GM12878 (cell line): ENCODE measurements around the gene DCST1. TPM values are rescaled to one million over a fixed set of nuclear protein-coding genes. Genes with fewer than 3 reads are reported as not detected.

Experiments
- ATAC-seq: fragments of 200-7000 bp; cut with Tn5 transposase; 3 replicates; pipeline ENCODE4 v1.9.1; 2020; ENCODE audit warnings: mild to moderate bottlenecking, moderate library complexity
- BruUV-seq: library from RNA; stranded (reverse); fragments of 400-500 nt; replicated peaks from 2 replicates; lab custom pipeline; 2021; lab: Mats Ljungman, UMichigan
- CTCF ChIA-PET: fragments of 300-600 bp; sonication (Branson Sonifier 250); formaldehyde crosslinking; extraction: SDS; loops from one replicate; lab custom pipeline; 2021; ENCODE audit warnings: inconsistent platforms; lab: Yijun Ruan, JAX
- POLR2A ChIA-PET: fragments of 350-600 bp; formaldehyde crosslinking; extraction: SDS; loops from one replicate; lab custom pipeline; 2021; ENCODE audit warnings: inconsistent platforms; lab: Charles Lee
- RAD21 ChIA-PET: fragments of 300-600 bp; sonication (Branson Sonifier 250); formaldehyde crosslinking; loops from one replicate; lab custom pipeline; 2023; ENCODE audit warnings: antibody characterized with exemption; ENCODE audit not compliant: unreplicated experiment; lab: Charles Lee
- SMC1A ChIA-PET: fragments of 300-600 bp; sonication (Branson Sonifier 250); formaldehyde crosslinking; loops from one replicate; lab custom pipeline; 2023; ENCODE audit not compliant: unreplicated experiment, uncharacterized antibody; lab: Charles Lee
- DNase-seq: peaks from one replicate; pipeline ENCODE4 v3.0.0-alpha.2; 2011; ENCODE audit warnings: low read depth, low spot score
- FAIRE-seq: peaks from 3 replicates; lab custom pipeline; 2011; peaks lifted over from hg19 to GRCh38; lab: Jason Lieb, UNC
- H2AFZ ChIP-seq: 2 replicates; pipeline ENCODE4 v1.6.0; 2011; ENCODE audit warnings: low read depth, low read length, control low read depth; ENCODE audit not compliant: control insufficient read depth
- H3K27ac ChIP-seq: 2 replicates; pipeline ENCODE4 v1.5.1; 2011; ENCODE audit warnings: control low read depth; ENCODE audit not compliant: control insufficient read depth, insufficient read depth
- H3K27me3 ChIP-seq, 2 experiments: replicated peaks in 1 of 2; 2 replicates each; pipeline versions ENCODE4 v1.6.0 to v1.6.1; 2011; ENCODE audit warnings: low read length in 1 of 2; ENCODE audit not compliant: control insufficient read depth in 2 of 2, insufficient read depth in 2 of 2
- H3K36me3 ChIP-seq, 2 experiments: 2 replicates each; pipeline ENCODE4 v1.5.1; 2011; ENCODE audit warnings: low read length in 1 of 2; ENCODE audit not compliant: control insufficient read depth in 2 of 2, insufficient read depth in 2 of 2
- H3K4me1 ChIP-seq: 2 replicates; pipeline ENCODE4 v1.6.1; 2011; ENCODE audit warnings: mild to moderate bottlenecking, low read length, moderate library complexity, mixed read lengths; ENCODE audit not compliant: control insufficient read depth, insufficient read depth
- H3K4me2 ChIP-seq: 2 replicates; pipeline ENCODE4 v1.6.0; 2011; ENCODE audit warnings: control low read depth; ENCODE audit not compliant: control insufficient read depth, insufficient read depth
- H3K4me3 ChIP-seq: fragments of 200-600 bp; sonication (generic); 2 replicates; pipeline ENCODE4 v1.5.1; 2016
- H3K79me2 ChIP-seq: 2 replicates; pipeline ENCODE4 v1.6.0; 2011; ENCODE audit warnings: low read length; ENCODE audit not compliant: control insufficient read depth, insufficient read depth
- H3K9ac ChIP-seq: 2 replicates; pipeline ENCODE4 v1.8.0; 2011; ENCODE audit warnings: low read length, control low read depth, mixed read lengths; ENCODE audit not compliant: control insufficient read depth, insufficient read depth
- H3K9me3 ChIP-seq: replicated peaks from 3 replicates; pipeline ENCODE4 v1.5.1; 2011; ENCODE audit warnings: mild to moderate bottlenecking, low read length; ENCODE audit not compliant: control insufficient read depth, insufficient read depth
- H4K20me1 ChIP-seq: 2 replicates; pipeline ENCODE4 v1.6.0; 2011; ENCODE audit not compliant: control insufficient read depth, insufficient read depth
- BACH1 ChIP-seq: fragments of 450-650 bp; IDR thresholded peaks from 2 replicates; pipeline ENCODE4 v1.6.1; 2017; ENCODE audit warnings: mild to moderate bottlenecking, borderline replicate concordance
- CHD1 ChIP-seq: IDR thresholded peaks from 2 replicates; pipeline ENCODE4 v1.6.1; 2012; ENCODE audit warnings: low read depth, low read length, improper control_type of control experiment
- CHD4 ChIP-seq: fragments of 200-600 bp; sonication (generic); IDR thresholded peaks from 2 replicates; pipeline ENCODE4 v1.6.1; 2016; ENCODE audit warnings: mild to moderate bottlenecking
- E4F1 ChIP-seq: fragments of 450-650 bp; IDR thresholded peaks from 2 replicates; pipeline ENCODE4 v1.6.1; 2018; ENCODE audit warnings: borderline replicate concordance, mild to moderate bottlenecking; ENCODE audit not compliant: partially characterized antibody
- MAX ChIP-seq: IDR thresholded peaks from 2 replicates; pipeline ENCODE4 v1.6.1; 2012; ENCODE audit warnings: low read depth, low read length, improper control_type of control experiment
- MTA3 ChIP-seq: IDR thresholded peaks from 2 replicates; pipeline ENCODE4 v1.6.1; 2012; ENCODE audit warnings: low read length, inconsistent platforms, borderline replicate concordance
- NR2C1 ChIP-seq: fragments of 450-650 bp; IDR thresholded peaks from 2 replicates; pipeline ENCODE4 v1.6.1; 2017; ENCODE audit warnings: antibody characterized with exemption, mild to moderate bottlenecking, moderate library complexity
- NR2F1 ChIP-seq: fragments of 450-650 bp; conservative IDR thresholded peaks from 2 replicates; pipeline ENCODE4 v1.6.1; 2017; ENCODE audit warnings: mild to moderate bottlenecking
- SMAD5 ChIP-seq: IDR thresholded peaks from 2 replicates; pipeline ENCODE4 v1.6.1; 2016; ENCODE audit warnings: antibody characterized with exemption, low read depth
- SREBF1 ChIP-seq: IDR thresholded peaks from 2 replicates; pipeline ENCODE4 v1.6.1; 2012; ENCODE audit warnings: mild to moderate bottlenecking, low read length
- YBX1 ChIP-seq: fragments of 450-650 bp; IDR thresholded peaks from 2 replicates; pipeline ENCODE4 v1.6.1; 2016; ENCODE audit warnings: antibody characterized with exemption
- ZNF24 ChIP-seq: fragments of 450-650 bp; IDR thresholded peaks from 2 replicates; pipeline ENCODE4 v1.6.1; 2017; ENCODE audit warnings: antibody characterized with exemption, mild to moderate bottlenecking
- WGBS: methylation state at CpG from one replicate; pipeline ENCODE4 v1.1.6; 2016; ENCODE audit warnings: low lambda C conversion rate; ENCODE audit not compliant: insufficient replicate concordance, insufficient coverage; ENCODE audit errors: missing lambda C conversion rate; 5-methylcytosine and 5-hydroxymethylcytosine counted together
- in situ Hi-C: fragments of 300-500 bp; cut with MboI; formaldehyde crosslinking; loops from 9 replicates; pipeline ENCODE4 v1.14.3; 2018; ENCODE audit warnings: mixed read lengths
- intact Hi-C: fragments of 100-400 bp; cut with micrococcal nuclease; formaldehyde crosslinking; loops from one replicate; pipeline ENCODE4 v1.14.2; 2022; ENCODE audit not compliant: unreplicated experiment
- polyA plus RNA-seq, 11 experiments: library from polyadenylated mRNA; depleted of rRNA in 4 of 11; unstranded in 6 of 11; stranded (reverse) in 5 of 11; fragments of >200 nt; fragmentation: Nextera tagmentation in 4 of 11; fragmentation: Illumina TruSeq in 1 of 11; extraction: Ambion mirVana in 4 of 11; extraction: Trizol in 1 of 11; gene quantifications; 1 replicate in 1 of 11; 2 replicates in 10 of 11; pipeline versions ENCODE4 v1.2.1 to v1.2.3, GENCODE V29; 2011 to 2016; ENCODE audit warnings: inconsistent platforms in 2 of 11, missing spikeins in 2 of 11, low read depth in 1 of 11
- total RNA-seq, 4 experiments: library from RNA; depleted of rRNA in 3 of 4; stranded (reverse); fragments of >200 nt in 3 of 4; fragmentation: Illumina TruSeq in 1 of 4; extraction: Trizol in 1 of 4; gene quantifications; 2 replicates each; pipeline versions ENCODE4 v1.2.1 to v1.2.3, GENCODE V29; 2013 to 2021

DCST1 gene
- total and polyA plus RNA-seq, 10 of the 15 experiments (the other 5 are each of a cell fraction or from before 2014, with no cell fraction given): not detected

GRCh38 chr1:154996966-154997701 lies 36.5 kb upstream of the DCST1 start:
- intact Hi-C loops (no loop called here), in situ Hi-C loops (no loop called here)
- RAD21 ChIA-PET: interaction anchor here (0.6 to 3.0 kb wide), 4 partner anchors 21 to 392 kb away, joined by 3 to 12 read pairs (median 4); partner anchors contain the start of gene SHC1
- no peak overlapping the region for H3K9ac ChIP-seq
- SMC1A ChIA-PET: interaction anchor here (1.9 to 8.1 kb wide), 4 partner anchors 14 to 41 kb away, joined by 7 to 69 read pairs (median 19); partner anchors contain the start of genes CKS1B, FLAD1, PBXIP1 and SHC1
- no peak for DNase-seq
- POLR2A ChIA-PET: interaction anchor here (0.6 to 3.4 kb wide), 7 partner anchors 13 to 399 kb away, joined by 3 to 13 read pairs (median 5); partner anchors contain the start of genes FLAD1, PYGO2 and SHC1
- no peak for ATAC-seq
- no peak overlapping the region for H3K4me2 ChIP-seq
- H4K20me1 ChIP-seq: no peaks in the 10 kb centered on the region
- H3K27ac ChIP-seq: no peak overlapping the region
- no peaks in the 10 kb centered on the region for H3K9me3 ChIP-seq
- WGBS: 91% methylated on average over 15 of the region's 15 CpGs
- peaks cover 2% of the 10 kb centered on the region for H3K79me2 ChIP-seq
- peaks cover 12% of the 10 kb centered on the region for H3K4me1 ChIP-seq
- no peak for TF ChIP-seq MTA3
- no peak for TF ChIP-seq E4F1
- TF ChIP-seq ZNF24: no peak
- TF ChIP-seq NR2C1: no peak
- no peak for TF ChIP-seq CHD4
- no peak for TF ChIP-seq SREBF1
- TF ChIP-seq SMAD5: no peak
- no peak for TF ChIP-seq MAX
- no peak for TF ChIP-seq CHD1
- TF ChIP-seq YBX1: no peak
- no peak for TF ChIP-seq BACH1
- TF ChIP-seq NR2F1: no peak
- CTCF ChIA-PET: interaction anchor here (0.6 to 11.0 kb wide), 7 partner anchors 16 to 438 kb away, joined by 3 to 226 read pairs (median 4); partner anchors contain the start of genes CKS1B, FLAD1, PBXIP1 and SHC1
- H2AFZ ChIP-seq: no peak overlapping the region
- no peak overlapping the region for H3K4me3 ChIP-seq
- FAIRE-seq: no peak
- H3K36me3 ChIP-seq: no peaks in the 10 kb centered on the region
- no TSS peak for BruUV-seq
- no peaks in the 10 kb centered on the region for H3K27me3 ChIP-seq
